ENCODE results near the gene FES. TPM values are rescaled to one million over a fixed set of nuclear protein-coding genes. Genes with fewer than 3 reads are reported as not detected.

Gene FES
- polyA plus RNA-seq, 2 of the 4 experiments (the other 2 are of a cell fraction): 0.39 to 0.50 TPM

DNA sequence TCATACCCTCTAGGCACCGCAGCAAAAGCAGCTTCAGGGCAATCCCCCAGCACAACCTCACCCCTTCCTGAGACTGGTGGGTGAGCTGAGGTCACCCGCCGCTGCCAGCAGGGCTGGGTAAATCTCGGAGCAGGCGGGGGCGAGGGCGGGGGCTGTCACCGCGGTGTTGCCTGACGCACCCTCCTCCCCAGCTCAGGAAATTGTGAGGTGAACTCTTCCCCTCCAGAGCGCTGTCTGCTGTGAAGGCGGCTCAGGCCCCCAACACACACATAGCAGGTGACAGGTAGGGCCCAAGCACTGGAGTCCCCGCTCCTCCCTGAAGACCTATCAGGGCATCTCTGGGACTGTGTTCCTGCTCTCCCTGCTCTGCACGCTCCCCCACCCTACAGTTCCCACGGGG is 46.2 kb upstream of the FES start:
- WGBS (ENCODE audit: missing lambda C conversion rate): 92% methylated on average over 15 of the region's 15 CpGs
- Histone ChIP-seq H3K27ac (no peak overlapping the region), H3K4me3 (no peak overlapping the region), H3K9me3 (no peaks in the 10 kb centered on the region), H3K4me1 (peaks cover 10% of the 10 kb centered on the region), H3K4me2 (no peak overlapping the region)
- FAIRE-seq: no peak
- ATAC-seq: no peak
- ChIA-PET POLR2A (no interaction called here), CTCF (interaction anchor here (1.0 to 1.6 kb wide), 3 partner anchors 19 to 121 kb away, joined by 3 to 8 read pairs (median 4); partner anchors contain the start of gene BLM)
- TF ChIP-seq SMC3 (IDR thresholded peaks at IDR 0.05) (no peak), JUN (IDR thresholded peaks at IDR 0.05) (no peak), USF2 (IDR thresholded peaks at IDR 0.05) (no peak), TFCP2L1 (CRISPR knock-in tag; IDR thresholded peaks at IDR 0.05) (no peak), RCOR1 (IDR thresholded peaks at IDR 0.05; ENCODE audit: low read depth, low read length) (no peak), RFX5 (IDR thresholded peaks at IDR 0.05) (no peak), CBX2 (IDR thresholded peaks at IDR 0.05; ENCODE audit: borderline replicate concordance, low read depth) (no peak), CTCF (IDR thresholded peaks at IDR 0.05) (no peak), TP53 (CRISPR knock-in tag; IDR thresholded peaks at IDR 0.05) (no peak), JUNB (IDR thresholded peaks at IDR 0.05) (no peak), FOSB (CRISPR knock-in tag; IDR thresholded peaks at IDR 0.05) (no peak)
- TF ChIP-seq, protein P1, sequence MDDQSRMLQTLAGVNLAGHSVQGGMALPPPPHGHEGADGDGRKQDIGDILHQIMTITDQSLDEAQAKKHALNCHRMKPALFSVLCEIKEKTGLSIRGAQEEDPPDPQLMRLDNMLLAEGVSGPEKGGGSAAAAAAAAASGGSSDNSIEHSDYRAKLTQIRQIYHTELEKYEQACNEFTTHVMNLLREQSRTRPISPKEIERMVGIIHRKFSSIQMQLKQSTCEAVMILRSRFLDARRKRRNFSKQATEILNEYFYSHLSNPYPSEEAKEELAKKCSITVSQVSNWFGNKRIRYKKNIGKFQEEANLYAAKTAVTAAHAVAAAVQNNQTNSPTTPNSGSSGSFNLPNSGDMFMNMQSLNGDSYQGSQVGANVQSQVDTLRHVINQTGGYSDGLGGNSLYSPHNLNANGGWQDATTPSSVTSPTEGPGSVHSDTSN (IDR thresholded peaks at IDR 0.05): no peak
- DNase-seq (ENCODE audit: low read depth in 1 of 2, low spot score in 1 of 2): no peak

GRCh38 chr15:90838544-90838943 is 45.8 kb upstream of the FES start:
- no peak overlapping the region for H3K4me2 ChIP-seq
- CTCF ChIA-PET: interaction anchor here (1.0 to 1.6 kb wide), 3 partner anchors 20 to 47 kb away, joined by 3 to 8 read pairs (median 3); no protein-coding TSS in a partner anchor

More at GRCh38 chr15:90838544-90838943, 45.8 kb upstream of the FES start:
- WGBS (ENCODE audit: missing lambda C conversion rate): 86% methylated on average over 15 of the region's 15 CpGs
- ATAC-seq (no peak), DNase-seq (ENCODE audit: low read depth in 1 of 2, low spot score in 1 of 2) (no peak), FAIRE-seq (no peak)
- H3K9me3 ChIP-seq: no peaks in the 10 kb centered on the region
- TF ChIP-seq MAFK (IDR thresholded peaks at IDR 0.05; ENCODE audit: partially characterized antibody): no peak
- TF ChIP-seq CHD2 (IDR thresholded peaks at IDR 0.05; ENCODE audit: low read length, partially characterized antibody): no peak
- no peak for TF ChIP-seq FOXS1 (CRISPR knock-in tag; IDR thresholded peaks at IDR 0.05)
- no peak for TF ChIP-seq CBX2 (IDR thresholded peaks at IDR 0.05; ENCODE audit: borderline replicate concordance, low read depth)
- no peak for TF ChIP-seq NR3C1 (IDR thresholded peaks at IDR 0.05)
- TF ChIP-seq, protein P1 (IDR thresholded peaks at IDR 0.05): no peak
- no peak for TF ChIP-seq EHMT2 (IDR thresholded peaks at IDR 0.05; ENCODE audit: low read depth)
- TF ChIP-seq ZC3H11A (IDR thresholded peaks at IDR 0.05): no peak
- TF ChIP-seq, protein P2, sequence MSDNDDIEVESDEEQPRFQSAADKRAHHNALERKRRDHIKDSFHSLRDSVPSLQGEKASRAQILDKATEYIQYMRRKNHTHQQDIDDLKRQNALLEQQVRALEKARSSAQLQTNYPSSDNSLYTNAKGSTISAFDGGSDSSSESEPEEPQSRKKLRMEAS (IDR thresholded peaks at IDR 0.05): no peak
- TF ChIP-seq BHLHE40 (IDR thresholded peaks at IDR 0.05; ENCODE audit: low read depth, low read length): no peak
- TF ChIP-seq ZSCAN20 (CRISPR knock-in tag; IDR thresholded peaks at IDR 0.05): no peak
- no peak for TF ChIP-seq POLR2AphosphoS2 (conservative IDR thresholded peaks at IDR 0.05; ENCODE audit: low read length)
- no peak for TF ChIP-seq HOXB5 (CRISPR knock-in tag; IDR thresholded peaks at IDR 0.05)
- TF ChIP-seq REST (IDR thresholded peaks at IDR 0.05): no peak
- TF ChIP-seq MYC (IDR thresholded peaks at IDR 0.05; ENCODE audit: borderline replicate concordance, low read length): no peak
- no peak for TF ChIP-seq RNF2 (IDR thresholded peaks at IDR 0.05; ENCODE audit: borderline replicate concordance, low read depth)
- TF ChIP-seq, protein P3, sequence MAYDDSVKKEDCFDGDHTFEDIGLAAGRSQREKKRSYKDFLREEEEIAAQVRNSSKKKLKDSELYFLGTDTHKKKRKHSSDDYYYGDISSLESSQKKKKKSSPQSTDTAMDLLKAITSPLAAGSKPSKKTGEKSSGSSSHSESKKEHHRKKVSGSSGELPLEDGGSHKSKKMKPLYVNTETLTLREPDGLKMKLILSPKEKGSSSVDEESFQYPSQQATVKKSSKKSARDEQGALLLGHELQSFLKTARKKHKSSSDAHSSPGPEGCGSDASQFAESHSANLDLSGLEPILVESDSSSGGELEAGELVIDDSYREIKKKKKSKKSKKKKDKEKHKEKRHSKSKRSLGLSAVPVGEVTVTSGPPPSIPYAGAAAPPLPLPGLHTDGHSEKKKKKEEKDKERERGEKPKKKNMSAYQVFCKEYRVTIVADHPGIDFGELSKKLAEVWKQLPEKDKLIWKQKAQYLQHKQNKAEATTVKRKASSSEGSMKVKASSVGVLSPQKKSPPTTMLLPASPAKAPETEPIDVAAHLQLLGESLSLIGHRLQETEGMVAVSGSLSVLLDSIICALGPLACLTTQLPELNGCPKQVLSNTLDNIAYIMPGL (CRISPR knock-in tag; IDR thresholded peaks at IDR 0.05; ENCODE audit: borderline replicate concordance): no peak
- POLR2A ChIA-PET: no interaction called here
- peaks cover 10% of the 10 kb centered on the region for H3K4me1 ChIP-seq
- no peak overlapping the region for H3K27ac ChIP-seq
- H3K4me3 ChIP-seq: no peak overlapping the region
